Stimulated activated CD4-positive, alpha-beta T cell treated with anti-CD3 and anti-CD28 coated beads, Interleukin-15, amount 100 ng/mL, for 48 hours (primary cell): ENCODE results near the gene ENDOV.

Source experiments
- DNase-seq, 2 donors: peaks; one replicate each; pipeline ENCODE4 v3.0.0-alpha.2; 2020; ENCODE audit warnings: low read depth in 2 of 2

Gene ENDOV

DNA sequence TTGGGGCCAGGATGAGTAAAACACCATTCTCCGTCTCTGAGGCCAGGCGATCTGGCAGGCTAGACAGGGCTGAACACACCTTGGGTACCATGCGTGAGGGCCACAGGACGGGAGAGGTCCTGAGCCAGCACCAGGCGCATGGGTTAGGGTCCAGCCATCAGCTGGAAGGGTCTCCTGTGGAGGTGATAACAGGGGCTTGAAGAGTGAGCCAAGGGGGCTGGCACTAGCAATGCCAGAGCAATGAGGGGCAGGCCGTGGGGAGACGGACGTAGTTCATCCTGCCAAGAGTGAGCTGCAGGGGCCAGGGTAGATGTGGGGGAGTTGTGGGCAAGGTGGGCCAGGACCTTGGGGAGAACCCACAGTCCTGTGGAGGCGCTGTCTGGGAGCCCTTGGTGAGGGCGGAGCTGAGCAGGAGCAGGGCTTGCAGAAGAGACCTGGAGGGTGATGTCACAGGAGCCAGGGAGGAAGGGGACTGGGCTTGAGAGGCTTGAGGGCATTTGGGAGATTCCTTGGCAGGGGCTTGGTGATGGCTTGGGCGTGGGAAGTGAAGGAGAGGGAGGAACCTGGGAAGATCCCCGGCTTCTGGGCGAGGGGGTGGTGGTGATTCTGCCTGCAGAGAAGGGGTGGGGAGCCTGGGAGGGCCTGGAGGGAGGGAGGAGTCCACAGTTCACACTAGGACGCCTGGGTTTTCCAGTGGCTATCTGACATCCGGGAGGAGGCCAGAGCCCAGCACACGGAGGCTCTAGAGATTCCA, 67.8 kb downstream of the ENDOV start:
- DNase-seq: no peak

DNA sequence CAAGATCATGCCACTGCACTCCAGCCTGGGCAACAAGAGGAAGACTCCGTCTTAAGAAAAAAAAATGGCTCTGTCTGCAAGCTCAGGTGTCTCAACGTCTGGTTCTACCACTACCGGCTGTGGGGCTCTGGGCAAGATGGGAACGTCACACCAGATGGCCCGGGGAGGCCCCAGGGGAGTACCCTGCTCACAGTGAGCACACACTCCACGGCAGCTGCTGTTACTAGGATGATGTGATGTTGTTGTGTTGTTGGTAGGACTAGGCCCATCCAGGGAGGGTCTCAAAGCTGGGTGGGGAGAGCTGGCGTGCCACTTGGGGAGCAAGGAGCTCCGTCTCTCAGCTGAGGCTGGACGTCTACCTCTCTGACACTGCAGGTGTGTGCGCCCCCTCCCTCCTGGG, 70.9 kb downstream of the ENDOV start:
- no peak for DNase-seq

DNA sequence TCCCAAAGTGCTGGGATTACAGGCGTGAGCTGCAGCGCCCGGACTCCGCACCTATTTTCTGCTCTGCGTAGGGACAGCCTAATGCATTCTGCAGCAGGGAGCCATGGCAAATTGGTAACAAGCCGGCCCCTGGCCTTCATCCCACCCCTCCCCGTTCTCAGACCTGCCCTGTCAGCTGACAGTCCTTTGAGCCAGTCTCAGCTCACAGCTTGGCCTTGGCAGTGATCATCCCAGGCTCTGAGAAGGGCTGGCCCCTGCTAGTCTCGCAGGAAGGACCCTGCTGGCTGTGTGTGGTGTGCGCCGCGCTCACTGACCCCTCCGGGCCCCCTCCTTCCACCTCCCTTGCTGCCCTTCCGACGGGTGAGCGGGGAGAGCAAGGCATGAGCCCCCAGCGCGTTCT, 71.7 kb downstream of the ENDOV start:
- no peak for DNase-seq

DNA sequence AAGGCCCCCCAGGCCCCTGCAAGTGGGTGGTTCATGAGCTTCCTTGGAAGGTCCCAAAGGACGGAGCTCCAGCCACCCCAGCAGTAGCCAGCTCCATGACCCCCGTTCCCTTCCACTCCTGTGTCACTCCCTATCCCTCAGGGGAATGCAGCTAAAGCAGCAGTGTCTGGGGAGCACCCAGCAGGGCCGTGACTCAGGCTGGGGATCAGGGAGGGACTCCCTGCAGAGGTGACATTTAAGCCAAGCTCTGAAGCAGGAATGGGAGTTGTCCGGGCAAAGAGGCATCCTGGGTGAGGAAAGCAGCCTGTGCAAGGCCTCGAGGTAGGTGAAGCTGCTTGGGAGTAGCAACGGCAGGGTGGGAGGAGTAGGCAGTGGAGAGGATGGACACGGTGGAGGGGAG, 72.5 kb downstream of the ENDOV start:
- no peak for DNase-seq
